ENCODE data around the gene TOP2A. TPM values are rescaled to one million over a fixed set of nuclear protein-coding genes. Genes with fewer than 3 reads are reported as not detected.

The TOP2A gene
- total RNA-seq, 1 experiment from 2014 or later, result 235 TPM

DNA sequence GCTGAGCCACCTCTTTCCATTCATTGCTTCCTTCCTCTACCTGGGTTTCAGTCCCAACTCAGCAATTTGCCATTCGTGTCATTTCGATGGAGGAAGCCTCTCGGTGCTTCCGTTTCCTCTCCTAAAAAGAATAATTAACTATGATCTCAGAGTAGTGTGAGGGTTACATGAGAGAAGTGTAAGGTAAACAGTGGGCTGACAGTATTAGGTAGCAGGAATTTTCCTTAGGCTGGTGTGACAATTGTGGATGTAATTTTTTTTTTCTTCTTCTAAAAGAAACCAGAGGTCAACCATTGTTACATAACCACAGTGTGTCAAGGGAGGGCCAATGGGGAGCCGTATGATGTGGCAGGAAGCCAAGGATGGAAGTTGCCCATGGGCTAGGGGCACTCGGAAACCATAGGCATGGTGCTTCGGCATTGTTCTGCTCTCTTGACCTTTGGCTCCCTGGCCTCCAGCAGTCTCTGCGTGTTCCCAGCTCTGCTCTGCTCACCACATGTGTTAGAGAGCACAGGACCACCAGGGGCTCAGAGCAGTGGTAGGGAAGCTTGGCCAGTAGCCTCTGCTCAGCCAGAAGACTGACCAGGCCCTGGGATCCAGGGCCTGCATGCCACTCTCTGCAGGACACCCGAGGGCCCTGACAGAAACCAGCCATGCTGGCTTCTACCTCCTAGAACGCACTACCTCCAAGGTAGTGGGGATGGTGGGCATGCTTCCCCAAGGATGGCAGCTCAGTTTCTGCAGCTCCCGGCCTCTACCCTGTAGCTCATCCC lies 2.0 kb upstream of the TOP2A start:
- Histone ChIP-seq H3K4me2 (no peak overlapping the region), H3K36me3 (ENCODE audit: low read depth) (0 out of 2 replicates have a peak, but pooled peaks cover 9% of the 10 kb centered on the region), H2AFZ (no peak overlapping the region), H3K79me2 (ENCODE audit: low read depth) (peaks cover 27% of the 10 kb centered on the region), H3K27me3 (ENCODE audit: insufficient read depth, low read depth) (no peaks in the 10 kb centered on the region), H3K27ac (no peak overlapping the region), H3F3A (ENCODE audit: insufficient read depth, low read depth) (peaks cover 30% of the 10 kb centered on the region), H4K20me1 (ENCODE audit: insufficient read depth) (no peaks in the 10 kb centered on the region), H3K9me2 (ENCODE audit: insufficient read depth) (no peaks in the 10 kb centered on the region), H3K4me1 (replicated peaks; ENCODE audit: insufficient read depth) (peaks cover 43% of the 10 kb centered on the region), H3K9me3 (ENCODE audit: insufficient read depth, low read depth) (no peaks in the 10 kb centered on the region), H3K4me3 (no peak overlapping the region)
- intact Hi-C loops (cut with micrococcal nuclease; ENCODE audit: unreplicated experiment), result loop anchor here (5.0 kb wide), 1 partner anchor 107 kb away; no protein-coding TSS in a partner anchor
- POLR2A ChIA-PET (ENCODE audit: unreplicated experiment), result no interaction called here
- CTCF ChIA-PET, result interaction anchor here (0.5 to 0.6 kb wide), 2 partner anchors 116 to 117 kb away, joined by 3 to 8 read pairs; no protein-coding TSS in a partner anchor
- DNase-seq, result no peak
- BruUV-seq (replicated peaks), result no TSS peak
- TF ChIP-seq, protein P1, sequence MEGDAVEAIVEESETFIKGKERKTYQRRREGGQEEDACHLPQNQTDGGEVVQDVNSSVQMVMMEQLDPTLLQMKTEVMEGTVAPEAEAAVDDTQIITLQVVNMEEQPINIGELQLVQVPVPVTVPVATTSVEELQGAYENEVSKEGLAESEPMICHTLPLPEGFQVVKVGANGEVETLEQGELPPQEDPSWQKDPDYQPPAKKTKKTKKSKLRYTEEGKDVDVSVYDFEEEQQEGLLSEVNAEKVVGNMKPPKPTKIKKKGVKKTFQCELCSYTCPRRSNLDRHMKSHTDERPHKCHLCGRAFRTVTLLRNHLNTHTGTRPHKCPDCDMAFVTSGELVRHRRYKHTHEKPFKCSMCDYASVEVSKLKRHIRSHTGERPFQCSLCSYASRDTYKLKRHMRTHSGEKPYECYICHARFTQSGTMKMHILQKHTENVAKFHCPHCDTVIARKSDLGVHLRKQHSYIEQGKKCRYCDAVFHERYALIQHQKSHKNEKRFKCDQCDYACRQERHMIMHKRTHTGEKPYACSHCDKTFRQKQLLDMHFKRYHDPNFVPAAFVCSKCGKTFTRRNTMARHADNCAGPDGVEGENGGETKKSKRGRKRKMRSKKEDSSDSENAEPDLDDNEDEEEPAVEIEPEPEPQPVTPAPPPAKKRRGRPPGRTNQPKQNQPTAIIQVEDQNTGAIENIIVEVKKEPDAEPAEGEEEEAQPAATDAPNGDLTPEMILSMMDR (conservative IDR thresholded peaks at IDR 0.05), result no peak
- no peak for TF ChIP-seq EZH2 (IDR thresholded peaks at IDR 0.05; ENCODE audit: low read depth)

DNA sequence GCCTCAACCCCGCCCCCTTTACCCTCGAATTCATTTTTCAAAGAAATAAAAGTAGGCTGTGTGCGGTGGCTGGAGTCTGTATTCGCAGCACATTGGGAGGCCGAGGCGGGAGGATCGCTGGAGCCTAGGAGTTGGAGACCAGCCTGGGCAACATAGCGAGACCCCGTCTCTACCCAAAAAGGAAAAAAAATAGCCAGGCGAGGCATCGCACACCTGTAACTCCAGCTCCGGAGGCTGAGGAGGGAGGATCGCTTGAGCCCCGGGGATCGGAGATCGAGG lies 671 bp upstream of the TOP2A start:
- Histone ChIP-seq H3K4me1 (replicated peaks; ENCODE audit: insufficient read depth) (peaks cover 39% of the 10 kb centered on the region), H3K9me2 (ENCODE audit: insufficient read depth) (no peaks in the 10 kb centered on the region), H3K9me3 (ENCODE audit: insufficient read depth, low read depth) (no peaks in the 10 kb centered on the region), H3K36me3 (ENCODE audit: low read depth) (0 out of 2 replicates have a peak, but pooled peaks cover 9% of the 10 kb centered on the region), H2AFZ (peak overlapping the region; percentile 80), H3K79me2 (ENCODE audit: low read depth) (peaks cover 38% of the 10 kb centered on the region), H3K4me2 (peak overlapping the region; percentile 69), H3K27me3 (ENCODE audit: insufficient read depth, low read depth) (no peaks in the 10 kb centered on the region), H3K27ac (no peak overlapping the region), H3K4me3 (peak overlapping the region; percentile 93), H3F3A (ENCODE audit: insufficient read depth, low read depth) (peaks cover 23% of the 10 kb centered on the region), H4K20me1 (ENCODE audit: insufficient read depth) (no peaks in the 10 kb centered on the region)
- TF ChIP-seq EZH2 (IDR thresholded peaks at IDR 0.05; ENCODE audit: low read depth), result no peak
- TF ChIP-seq, protein P1 (conservative IDR thresholded peaks at IDR 0.05), result no peak
- BruUV-seq (replicated peaks), result TSS peak; percentile 93
- no peak for DNase-seq
- ChIA-PET CTCF (interaction anchor here (0.6 to 1.2 kb wide), 6 partner anchors 41 to 1366 kb away, joined by 3 to 6 read pairs (median 3); no protein-coding TSS in a partner anchor), POLR2A (ENCODE audit: unreplicated experiment) (interaction anchor here (0.5 kb wide), 1 partner anchor 334 kb away, joined by 5 read pairs; no protein-coding TSS in a partner anchor)
- intact Hi-C loops (cut with micrococcal nuclease; ENCODE audit: unreplicated experiment), result loop anchor here (5.0 kb wide), 1 partner anchor 106 kb away; no protein-coding TSS in a partner anchor

DNA sequence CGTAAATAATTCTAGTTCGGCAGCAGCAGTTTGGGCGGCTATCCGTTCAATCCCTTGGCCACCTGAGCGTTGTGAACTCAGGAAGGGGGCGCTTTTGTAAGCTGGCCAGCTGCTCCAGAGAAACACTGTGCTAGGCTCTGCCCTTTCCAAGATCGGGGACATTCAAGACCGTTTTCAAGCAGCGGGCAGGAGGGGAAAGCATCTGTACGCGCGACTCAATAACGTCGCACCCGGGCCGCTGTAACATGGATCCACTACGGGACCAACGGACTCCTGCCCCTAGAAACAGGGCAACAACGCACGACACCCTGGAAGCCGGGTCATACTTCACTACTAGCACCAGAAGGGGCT lies 463 bp downstream of the TOP2A start:
- TF ChIP-seq, protein P1 (conservative IDR thresholded peaks at IDR 0.05), result no peak
- no peak for TF ChIP-seq EZH2 (IDR thresholded peaks at IDR 0.05; ENCODE audit: low read depth)
- Histone ChIP-seq H3K36me3 (ENCODE audit: low read depth) (peaks cover 18% of the 10 kb centered on the region), H3K79me2 (ENCODE audit: low read depth) (peaks cover 41% of the 10 kb centered on the region), H4K20me1 (ENCODE audit: insufficient read depth) (no peaks in the 10 kb centered on the region), H3K27me3 (ENCODE audit: insufficient read depth, low read depth) (no peaks in the 10 kb centered on the region), H2AFZ (peak overlapping the region; percentile 93), H3K27ac (no peak overlapping the region), H3K4me1 (replicated peaks; ENCODE audit: insufficient read depth) (peaks cover 30% of the 10 kb centered on the region), H3K4me3 (peak overlapping the region; percentile 93), H3F3A (ENCODE audit: insufficient read depth, low read depth) (peaks cover 26% of the 10 kb centered on the region), H3K4me2 (peak overlapping the region; percentile 82), H3K9me3 (ENCODE audit: insufficient read depth, low read depth) (no peaks in the 10 kb centered on the region), H3K9me2 (ENCODE audit: insufficient read depth) (no peaks in the 10 kb centered on the region)
- BruUV-seq (replicated peaks), result no TSS peak
- intact Hi-C loops (cut with micrococcal nuclease; ENCODE audit: unreplicated experiment), result loop anchor here (5.0 kb wide), 1 partner anchor 105 kb away; no protein-coding TSS in a partner anchor
- ChIA-PET CTCF (interaction anchor here (0.5 to 1.2 kb wide), 5 partner anchors 18 to 523 kb away, joined by 3 to 7 read pairs (median 3); no protein-coding TSS in a partner anchor), POLR2A (ENCODE audit: unreplicated experiment) (interaction anchor here (0.6 to 0.9 kb wide), 6 partner anchors 14 to 1318 kb away, joined by 3 to 10 read pairs (median 4); partner anchors contain the start of gene EIF1)
- DNase-seq, result no peak
